AG20443 (cell line): Measurements from ENCODE around the gene SLC17A7.

ENCODE experiments used
- DNase-seq: peaks from one replicate; pipeline ENCODE4 v3.0.0; 2012; ENCODE audit warnings: low spot score, mixed read lengths

SLC17A7 gene

DNA sequence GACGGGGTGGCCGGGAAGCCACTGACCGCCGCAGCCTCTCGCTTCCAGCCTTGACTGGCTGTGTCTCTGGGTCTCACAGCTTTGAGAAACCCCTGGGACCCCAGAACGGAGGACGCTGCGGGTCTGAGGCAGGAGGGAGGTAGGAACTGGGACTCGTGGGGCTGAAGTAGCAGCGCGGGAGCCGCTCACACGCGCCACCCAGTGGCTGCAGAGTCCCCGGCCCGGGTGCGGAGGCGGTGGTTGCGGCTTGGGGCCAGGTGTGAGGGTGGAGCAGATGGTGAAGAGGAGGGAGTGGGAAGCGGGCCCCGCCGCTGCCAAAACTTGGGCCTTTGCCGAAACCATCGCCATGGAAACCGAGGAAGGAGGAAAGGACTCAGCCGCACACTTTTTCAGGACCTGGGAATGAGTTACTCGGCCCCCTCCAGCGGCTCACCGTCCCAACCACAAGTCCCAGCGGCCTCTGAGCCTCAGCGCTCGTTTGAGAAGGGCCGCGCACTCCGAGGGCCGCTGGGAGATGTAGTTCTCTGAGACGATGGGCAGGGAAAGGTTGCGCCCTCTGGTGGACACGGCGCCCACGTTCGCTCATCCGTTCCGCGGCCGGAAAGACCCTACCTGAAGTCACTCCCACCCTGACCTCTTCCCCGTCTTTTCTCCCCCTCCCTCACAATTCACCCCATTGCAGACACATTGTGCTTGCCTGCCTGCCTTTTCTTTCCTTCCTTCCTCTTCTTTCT, 2.2 kb upstream of the SLC17A7 start:
- peak; percentile 91 for DNase-seq

GRCh38 chr19:49442771-49443365, 1.5 kb upstream of the SLC17A7 start:
- DNase-seq, result peak; percentile 95

DNA sequence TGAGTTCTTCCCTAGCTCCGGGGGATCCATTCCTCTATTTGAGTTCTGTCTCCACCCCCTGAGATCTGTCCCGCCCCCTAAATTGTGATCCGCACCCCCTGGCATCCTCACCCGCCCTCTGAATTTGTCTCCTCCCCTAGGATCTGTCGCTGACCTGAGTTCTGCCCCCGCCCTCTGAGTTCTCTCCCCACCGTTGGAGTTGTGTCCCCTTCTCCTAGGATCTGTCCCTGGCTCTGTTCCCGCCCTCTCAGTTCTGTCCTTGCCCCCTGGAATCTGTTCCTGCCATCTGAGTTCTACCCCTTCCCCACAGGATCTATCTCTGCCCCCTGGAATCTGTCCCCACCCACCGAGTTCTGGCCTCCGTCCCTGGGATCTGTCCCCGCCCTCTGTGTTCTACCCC, 1.0 kb upstream of the SLC17A7 start:
- peak; percentile 63 for DNase-seq

DNA sequence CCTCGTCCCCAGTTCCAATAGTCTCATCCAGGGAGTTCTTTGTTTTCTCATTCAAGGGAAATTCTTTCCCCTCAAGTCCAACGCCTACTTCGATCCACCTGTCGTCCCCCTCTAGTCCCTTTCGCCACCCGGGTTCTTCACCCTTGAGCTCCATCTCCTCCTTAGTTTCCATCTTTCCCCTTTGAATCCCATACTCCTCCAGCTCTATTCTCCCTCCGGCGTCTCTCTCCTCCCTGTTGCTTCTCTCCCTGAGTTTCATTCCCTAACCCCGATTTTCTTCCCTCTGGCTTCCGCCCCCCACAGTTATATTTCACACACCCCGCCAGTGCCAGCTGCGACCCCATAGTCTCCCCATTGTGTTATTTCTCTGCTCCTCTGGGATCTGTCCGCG, 628 bp upstream of the SLC17A7 start:
- no peak for DNase-seq

DNA sequence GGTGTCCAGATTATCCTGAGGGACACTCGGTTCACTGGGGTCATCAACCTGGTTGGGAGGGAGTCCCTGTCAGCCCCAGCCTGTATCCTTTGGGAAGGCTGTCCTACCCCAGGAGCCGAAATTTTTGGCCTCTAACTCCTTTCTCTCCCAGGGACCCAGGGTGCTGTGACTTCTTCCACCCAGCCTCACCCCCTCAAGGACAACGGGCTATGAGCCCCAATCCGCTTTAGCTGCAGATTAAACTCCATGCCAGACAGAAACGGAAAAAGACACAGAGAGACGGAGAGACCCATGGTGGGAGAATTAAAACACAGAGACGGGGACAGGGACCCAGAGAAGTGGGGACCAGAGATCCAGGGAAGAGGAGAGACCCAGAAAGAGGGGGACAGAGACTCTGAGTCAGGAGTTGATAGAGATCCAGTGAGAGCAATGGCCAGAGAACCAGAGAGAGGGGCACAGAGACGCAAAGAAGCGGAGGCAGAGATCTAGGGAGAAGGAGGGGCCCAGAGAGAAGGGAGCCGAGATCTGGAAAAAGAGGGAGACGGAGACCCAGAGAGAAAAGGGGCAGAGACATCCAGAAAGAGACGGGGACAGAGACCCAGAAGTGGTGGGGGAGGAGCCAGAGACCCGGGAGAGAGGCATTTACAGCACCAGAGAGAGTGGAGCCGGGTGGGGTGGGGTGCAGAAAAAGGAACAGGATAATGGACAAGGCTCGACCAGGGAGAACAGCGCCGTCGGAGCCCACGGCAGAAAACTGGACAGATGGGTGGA, 703 bp downstream of the SLC17A7 start:
- DNase-seq, result no peak

DNA sequence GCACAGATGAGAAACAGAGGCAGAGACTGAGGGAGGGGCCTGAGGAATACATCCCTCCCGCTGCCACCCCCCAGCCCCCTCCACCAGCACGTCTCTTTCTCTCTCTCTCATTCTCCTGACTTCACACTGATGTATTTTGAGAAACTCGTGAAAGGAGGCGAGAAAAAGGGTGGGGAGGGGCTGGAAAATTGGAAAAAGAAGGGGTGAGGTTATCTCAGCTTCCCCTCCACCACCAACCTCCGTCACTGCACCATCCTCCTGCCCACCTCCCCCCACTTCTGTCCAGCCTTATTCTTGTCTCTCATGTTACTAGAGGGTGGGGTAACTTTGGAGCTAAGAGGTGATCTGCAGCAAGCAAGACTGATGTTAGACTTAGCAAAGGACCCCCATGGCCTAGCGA, 1.5 kb downstream of the SLC17A7 start:
- DNase-seq, result no peak

DNA sequence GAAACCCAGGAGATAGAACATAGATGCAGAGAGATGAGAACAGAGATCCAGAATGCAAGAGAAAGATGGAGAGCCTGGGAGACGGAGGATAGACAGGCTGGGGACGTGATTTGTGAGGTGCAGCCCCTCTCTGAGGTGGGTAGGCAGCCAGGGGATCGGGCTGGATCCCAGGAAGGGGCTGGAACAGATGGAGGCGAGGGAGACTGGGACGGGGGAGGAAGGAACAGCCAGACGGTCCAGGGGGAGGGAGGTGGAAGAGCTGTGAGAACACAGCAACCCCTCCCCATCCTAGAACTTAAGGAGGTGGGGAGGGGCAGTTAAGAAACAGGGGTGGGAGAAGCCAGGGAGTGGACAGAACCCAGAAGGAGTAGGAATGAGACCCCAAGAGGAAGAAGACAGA, 3.1 kb downstream of the SLC17A7 start:
- no peak for DNase-seq

DNA sequence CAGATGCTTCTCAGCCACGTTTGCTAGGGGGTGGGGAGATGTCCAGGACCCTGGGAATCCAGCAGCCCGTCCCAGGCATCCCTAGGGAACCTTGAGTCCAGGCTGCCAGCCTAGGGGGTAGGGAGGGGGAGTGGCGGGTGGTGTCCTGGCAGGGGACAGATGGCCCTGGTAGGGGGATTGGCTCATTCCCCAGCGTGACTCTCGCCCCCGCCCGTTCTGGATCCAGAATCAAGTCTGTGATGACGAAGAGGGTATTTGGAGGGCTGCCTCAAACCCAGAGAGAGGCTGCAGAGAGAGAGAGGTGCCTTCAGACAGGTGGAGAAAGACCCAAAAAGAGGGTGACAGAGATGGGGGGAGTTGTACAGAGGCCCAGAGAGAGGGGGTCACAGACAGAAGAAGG, 4.1 kb downstream of the SLC17A7 start:
- no peak for DNase-seq

DNA sequence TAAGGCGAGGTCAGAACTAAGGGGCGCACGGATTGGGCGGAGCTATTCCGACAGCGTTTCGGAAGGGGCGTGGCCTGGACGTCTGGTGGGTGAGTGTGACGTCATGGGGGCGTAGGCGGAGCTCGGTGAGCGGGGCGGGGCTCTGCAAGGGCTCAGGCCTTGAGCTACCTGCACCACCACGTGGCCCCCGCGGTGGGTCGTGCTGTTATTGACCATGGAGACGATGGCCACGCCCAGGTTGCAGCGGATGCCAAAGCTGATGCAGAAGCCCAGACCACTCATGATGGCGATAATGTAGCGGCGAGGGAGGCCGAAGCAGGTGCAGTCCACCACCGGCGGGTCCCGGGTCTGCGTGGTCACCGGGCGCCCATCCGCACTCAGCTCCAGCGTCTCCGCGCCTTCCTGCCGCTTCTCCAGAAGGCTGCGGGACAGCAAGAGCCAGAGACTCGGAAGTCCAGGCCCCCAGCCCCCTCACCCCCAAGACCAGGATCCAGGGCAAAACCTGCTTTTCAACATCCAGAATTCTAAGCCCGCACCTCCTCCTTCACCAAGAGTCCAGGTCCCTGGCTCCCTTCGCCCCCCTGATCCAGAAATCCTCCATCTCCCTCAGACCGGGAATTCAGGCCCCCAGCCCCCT, 4.8 kb downstream of the SLC17A7 start:
- DNase-seq, result no peak

DNA sequence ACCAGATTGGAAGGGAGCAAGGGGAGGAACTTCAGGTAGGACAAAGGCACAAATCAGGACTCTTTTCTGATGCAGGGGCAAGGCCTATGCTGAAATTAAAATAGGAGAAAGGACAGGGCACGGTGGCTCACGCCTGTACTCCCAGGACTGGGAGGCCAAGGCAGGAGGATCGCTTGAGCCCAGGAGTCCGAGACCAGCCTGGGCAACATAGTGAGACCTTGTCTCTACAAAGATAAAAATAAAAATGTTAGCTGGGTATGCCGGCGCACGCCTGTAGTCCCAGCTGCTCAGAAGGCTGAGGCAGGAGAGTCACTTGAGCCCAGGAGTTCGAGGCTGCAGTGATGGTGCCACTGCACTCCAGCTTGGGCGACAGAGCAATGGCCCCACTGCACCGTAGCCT, 5.7 kb downstream of the SLC17A7 start:
- DNase-seq, result no peak

GRCh38 chr19:49434907-49435583, 6.3 kb downstream of the SLC17A7 start:
- DNase-seq, result no peak

DNA sequence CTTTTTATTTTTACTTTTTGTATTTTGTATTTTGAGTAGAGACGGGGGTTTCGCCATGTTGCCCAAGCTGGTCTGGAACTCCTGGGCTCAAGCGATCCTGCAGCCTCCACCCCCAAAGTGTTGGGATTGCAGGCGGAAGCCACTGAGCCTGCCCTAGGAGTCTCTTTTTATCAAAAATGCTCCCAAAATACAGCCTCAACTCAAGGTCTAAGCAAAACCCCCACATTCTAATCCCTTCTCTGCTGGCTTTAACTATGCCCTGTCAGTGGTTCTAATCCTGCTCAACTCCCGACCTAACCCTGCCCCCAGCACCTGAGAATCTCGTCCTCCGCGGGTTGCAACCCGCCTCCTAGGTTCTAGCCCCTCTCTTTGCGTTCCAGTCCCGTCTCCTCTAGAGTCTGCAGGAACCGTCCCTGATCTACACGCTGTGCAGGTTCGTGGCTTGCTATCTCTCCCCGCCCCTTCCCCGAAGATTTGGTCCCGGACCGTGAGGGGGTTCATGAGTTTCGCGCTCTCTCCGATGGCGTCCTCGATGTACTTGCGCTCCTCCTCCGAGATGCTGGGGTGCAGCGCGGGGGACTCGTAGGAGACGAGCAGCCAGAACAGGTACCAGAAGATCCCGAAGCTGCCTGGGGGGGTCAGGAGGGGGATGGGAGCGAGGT, 8.0 kb downstream of the SLC17A7 start:
- DNase-seq, result no peak

DNA sequence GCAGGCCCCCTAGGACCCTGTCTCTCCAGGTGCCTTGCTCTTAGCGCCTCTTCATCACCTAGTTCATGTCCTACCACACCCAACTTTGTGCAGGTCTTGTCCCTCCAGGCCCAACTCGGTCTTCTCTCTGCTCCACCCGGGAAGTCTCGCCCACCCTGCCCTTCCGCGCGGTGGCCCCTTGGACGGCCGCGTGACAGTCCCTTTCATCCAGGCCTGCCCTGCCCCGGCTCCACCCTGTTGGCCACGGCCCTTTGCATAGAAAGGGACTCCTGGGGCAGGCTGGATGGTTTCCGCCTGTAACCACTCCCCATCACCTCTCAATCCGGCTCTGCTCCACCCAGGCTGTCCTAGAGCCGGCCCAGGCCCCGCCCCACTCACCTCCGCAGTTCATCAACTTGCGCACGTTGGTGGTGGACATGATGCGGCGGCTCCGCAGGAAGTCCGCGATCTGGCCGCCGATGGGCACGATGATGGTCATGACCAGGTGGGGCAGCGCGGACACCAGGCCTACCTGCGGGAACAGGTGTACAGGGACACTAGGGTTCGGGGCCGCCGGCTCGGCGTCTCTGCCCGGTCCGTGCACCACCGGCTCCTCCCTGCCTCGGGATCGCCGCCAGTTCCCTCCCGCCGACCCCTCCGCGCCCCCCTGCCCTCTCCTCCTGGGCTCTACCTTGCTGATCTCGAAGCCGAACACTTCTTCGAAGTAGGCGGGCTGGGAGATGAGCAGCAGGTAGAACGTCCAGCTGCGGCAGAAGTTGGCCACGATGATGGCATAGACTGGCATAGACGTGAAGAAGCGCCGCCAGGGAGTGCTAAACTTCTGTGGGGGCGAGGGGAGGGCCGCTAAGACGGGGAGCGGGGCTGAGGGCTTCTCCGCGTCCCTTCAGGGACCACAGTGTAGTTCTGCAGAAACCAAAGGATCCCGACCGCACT, 8.9 kb downstream of the SLC17A7 start:
- DNase-seq, result no peak

GRCh38 chr19:49431330-49431749, 10.0 kb downstream of the SLC17A7 start:
- DNase-seq, result no peak

- DNase-seq, result no peak
Measured at GRCh38 chr19:49430678-49431329, 10.5 kb downstream of the SLC17A7 start.

DNA sequence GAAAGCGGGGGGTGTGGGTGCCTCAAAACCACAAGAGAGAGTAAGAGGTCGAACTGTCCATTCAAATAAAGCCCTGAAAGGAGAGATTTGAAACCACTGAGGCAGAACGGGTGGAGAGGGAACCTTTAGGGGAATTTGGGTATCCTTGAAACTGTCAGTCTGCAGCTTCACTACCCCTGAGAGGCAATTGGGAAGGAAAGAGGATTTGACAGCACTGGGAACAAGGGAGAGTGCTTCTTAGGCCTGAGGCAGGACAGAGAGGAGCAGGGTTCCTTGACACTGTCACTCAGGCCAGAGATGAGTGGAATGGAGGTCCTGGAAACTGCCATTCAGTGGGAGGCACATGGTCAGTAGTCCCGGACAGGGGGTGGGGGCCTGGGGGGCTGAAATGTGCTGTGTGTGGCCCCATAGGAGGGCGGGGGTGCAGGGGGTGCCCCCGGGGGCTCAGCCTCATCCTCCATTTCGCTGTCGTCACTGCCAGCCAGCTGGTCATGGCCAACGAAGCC, 11.1 kb downstream of the SLC17A7 start:
- no peak for DNase-seq

- DNase-seq, result no peak
Measured at GRCh38 chr19:49428547-49429451, 12.5 kb downstream of the SLC17A7 start.

GRCh38 chr19:49427855-49428546, 13.3 kb downstream of the SLC17A7 start:
- peak; percentile 59 for DNase-seq
